ENCODE measurements around the gene UBR1. TPM values are rescaled to one million over a fixed set of nuclear protein-coding genes. Genes with fewer than 3 reads are reported as not detected.
A peak's percentile ranks its signal among the peaks of the same experiment; 100 is the strongest.

Gene UBR1
- total and polyA plus RNA-seq, 10 of the 15 experiments (the other 5 are each of a cell fraction or from before 2014, with no cell fraction given), result 4.5 to 27.5 (median 16.7) TPM

GRCh38 chr15:42919799-42920518 is 185.9 kb downstream of the UBR1 start:
- WGBS (ENCODE audit: insufficient coverage, insufficient replicate concordance, low lambda C conversion rate, missing lambda C conversion rate), result 1% methylated on average over 24 of the region's 40 CpGs
- TF ChIP-seq CREB1 (IDR thresholded peaks at IDR 0.05; ENCODE audit: low read depth) (0 out of 2 replicates have a peak, but pooled peaks have one; percentile 3), SUZ12 (IDR thresholded peaks at IDR 0.05; ENCODE audit: unreplicated experiment) (no peak), YY1 (IDR thresholded peaks at IDR 0.05; ENCODE audit: low read depth, low read length) (0 out of 2 replicates have a peak, but pooled peaks have one; percentile 2), ZNF24 (IDR thresholded peaks at IDR 0.05) (0 out of 2 replicates have a peak, but pooled peaks have one; percentile 48)
- peak overlapping the region; percentile 85 for H3K4me2 ChIP-seq (ENCODE audit: control insufficient read depth, insufficient read depth)
- POLR2A ChIA-PET, result interaction anchor here (0.6 kb wide), 2 partner anchors 34 to 344 kb away, joined by 3 read pairs; no protein-coding TSS in a partner anchor
- H3K36me3 ChIP-seq (ENCODE audit: control insufficient read depth in 2 of 2, insufficient read depth in 2 of 2, low read length in 1 of 2), result no peaks in the 10 kb centered on the region
- RAD21 ChIA-PET (ENCODE audit: unreplicated experiment), result no interaction called here
- no peak for DNase-seq (ENCODE audit: low read depth, low spot score)
- no peaks in the 10 kb centered on the region for H3K27me3 ChIP-seq (replicated peaks in 1 of 2; ENCODE audit: control insufficient read depth in 2 of 2, insufficient read depth in 2 of 2, low read length in 1 of 2)
- H4K20me1 ChIP-seq (ENCODE audit: control insufficient read depth, insufficient read depth), result no peaks in the 10 kb centered on the region
- SMC1A ChIA-PET (ENCODE audit: uncharacterized antibody, unreplicated experiment), result no interaction called here
- CTCF ChIA-PET, result no interaction called here
- H3K9me3 ChIP-seq (replicated peaks; ENCODE audit: control insufficient read depth, insufficient read depth, low read length), result no peaks in the 10 kb centered on the region; the same call in 2 of the 3 replicates
- H2AFZ ChIP-seq (ENCODE audit: control insufficient read depth, low read depth, low read length), result peak overlapping the region; percentile 85
- peak; percentile 38 for ATAC-seq
- intact Hi-C loops (cut with micrococcal nuclease; ENCODE audit: unreplicated experiment) (loop anchor here (2.0 to 10.0 kb wide), 2 partner anchors 185 to 215 kb away; partner anchors contain the start of gene CDAN1), in situ Hi-C loops (cut with MboI) (loop anchor here (10.0 kb wide), 1 partner anchor 215 kb away; no protein-coding TSS in a partner anchor)
- FAIRE-seq, result no peak
- peak overlapping the region; percentile 79 for H3K9ac ChIP-seq (ENCODE audit: control insufficient read depth, insufficient read depth, low read length)
- H3K27ac ChIP-seq (ENCODE audit: control insufficient read depth, insufficient read depth), result peak overlapping the region; percentile 64
- H3K4me1 ChIP-seq (ENCODE audit: control insufficient read depth, insufficient read depth, low read length), result peaks cover 18% of the 10 kb centered on the region
- H3K4me3 ChIP-seq, result peak overlapping the region; percentile 80
- no TSS peak for BruUV-seq (replicated peaks)
- peaks cover 29% of the 10 kb centered on the region for H3K79me2 ChIP-seq (ENCODE audit: control insufficient read depth, insufficient read depth, low read length)

- TSS peak; percentile 72 for BruUV-seq (replicated peaks)
- 28% methylated on average over 2 of the region's 2 CpGs for WGBS (ENCODE audit: insufficient coverage, insufficient replicate concordance, low lambda C conversion rate, missing lambda C conversion rate)
- ChIA-PET CTCF (interaction anchor here (0.6 to 1.1 kb wide), 2 partner anchors 123 to 181 kb away, joined by 3 read pairs; no protein-coding TSS in a partner anchor), POLR2A (interaction anchor here (0.6 to 1.0 kb wide), 2 partner anchors 34 to 206 kb away, joined by 3 read pairs; no protein-coding TSS in a partner anchor), SMC1A (ENCODE audit: uncharacterized antibody, unreplicated experiment) (no interaction called here), RAD21 (ENCODE audit: unreplicated experiment) (interaction anchor here (0.7 to 1.1 kb wide), 3 partner anchors 10 to 433 kb away, joined by 3 to 4 read pairs (median 4); no protein-coding TSS in a partner anchor)
- Histone ChIP-seq H3K27me3 (replicated peaks in 1 of 2; ENCODE audit: control insufficient read depth in 2 of 2, insufficient read depth in 2 of 2, low read length in 1 of 2) (no peaks in the 10 kb centered on the region), H3K4me1 (ENCODE audit: control insufficient read depth, insufficient read depth, low read length) (peaks cover 21% of the 10 kb centered on the region), H3K4me3 (peak overlapping the region; percentile 80), H3K36me3 (ENCODE audit: control insufficient read depth in 2 of 2, insufficient read depth in 2 of 2, low read length in 1 of 2) (no peaks in the 10 kb centered on the region), H3K4me2 (ENCODE audit: control insufficient read depth, insufficient read depth) (peak overlapping the region; percentile 85), H3K9me3 (replicated peaks; ENCODE audit: control insufficient read depth, insufficient read depth, low read length) (no peaks in the 10 kb centered on the region; the same call in 2 of the 3 replicates), H2AFZ (ENCODE audit: control insufficient read depth, low read depth, low read length) (peak overlapping the region; percentile 85; the same call in 1 of the 2 replicates), H4K20me1 (ENCODE audit: control insufficient read depth, insufficient read depth) (no peaks in the 10 kb centered on the region), H3K79me2 (ENCODE audit: control insufficient read depth, insufficient read depth, low read length) (peaks cover 29% of the 10 kb centered on the region), H3K27ac (ENCODE audit: control insufficient read depth, insufficient read depth) (no peak overlapping the region; the same call in 1 of the 2 replicates), H3K9ac (ENCODE audit: control insufficient read depth, insufficient read depth, low read length) (peak overlapping the region; percentile 79)
- intact Hi-C loops (cut with micrococcal nuclease; ENCODE audit: unreplicated experiment), result loop anchor here (2.0 kb wide), 1 partner anchor 215 kb away; no protein-coding TSS in a partner anchor
- FAIRE-seq (no peak), ATAC-seq (no peak), DNase-seq (ENCODE audit: low read depth, low spot score) (no peak)
- in situ Hi-C loops (cut with MboI), result no loop called here
- TF ChIP-seq CREB1 (IDR thresholded peaks at IDR 0.05; ENCODE audit: low read depth), result 0 out of 2 replicates have a peak, but pooled peaks have one; percentile 5
- no peak for TF ChIP-seq SMAD1 (IDR thresholded peaks at IDR 0.05; ENCODE audit: low read depth, partially characterized antibody)
- TF ChIP-seq TAF1 (IDR thresholded peaks at IDR 0.05; ENCODE audit: borderline replicate concordance, low read depth, low read length), result no peak
- peak; percentile 49; the same call in 1 of the 2 replicates for TF ChIP-seq JUNB (IDR thresholded peaks at IDR 0.05)
- no peak for TF ChIP-seq TARDBP (IDR thresholded peaks at IDR 0.05; ENCODE audit: borderline replicate concordance)
- TF ChIP-seq EZH2 (IDR thresholded peaks at IDR 0.05; ENCODE audit: borderline replicate concordance, control insufficient read depth, low read depth, low read length), result no peak
- TF ChIP-seq IRF3 (IDR thresholded peaks at IDR 0.05), result no peak
- TF ChIP-seq PML (IDR thresholded peaks at IDR 0.05; ENCODE audit: low read length), result no peak
- TF ChIP-seq TCF12 (IDR thresholded peaks at IDR 0.05; ENCODE audit: low read depth, low read length), result no peak
These were observed 186.5 kb downstream of the UBR1 start for GRCh38 chr15:42919308-42919707.

Data from GM12878 (cell line).